Sigmoid colon (tissue), 4 donors: ENCODE data around the gene EFL1.

Experiments
- CTCF ChIP-seq, 4 experiments: fragments of 450-650 bp in 3 of 4; fragments of 200-600 bp in 1 of 4; IDR thresholded peaks; one replicate each; pipeline ENCODE4 v1.5.1; 2016 to 2019; ENCODE audit warnings: antibody characterized with exemption in 4 of 4, mild to moderate bottlenecking in 3 of 4, moderate library complexity in 2 of 4
- POLR2A ChIP-seq, 2 donors: fragments of 450-650 bp; IDR thresholded peaks; one replicate each; pipeline ENCODE4 v1.6.1; 2016; ENCODE audit warnings: antibody characterized with exemption in 2 of 2, mild to moderate bottlenecking in 2 of 2, moderate library complexity in 2 of 2
- POLR2AphosphoS5 ChIP-seq, 4 donors: sonication (generic); formaldehyde crosslinking; IDR thresholded peaks; one replicate each; pipeline ENCODE4 v1.6.1; 2017; ENCODE audit warnings: antibody characterized with exemption in 4 of 4

DNA sequence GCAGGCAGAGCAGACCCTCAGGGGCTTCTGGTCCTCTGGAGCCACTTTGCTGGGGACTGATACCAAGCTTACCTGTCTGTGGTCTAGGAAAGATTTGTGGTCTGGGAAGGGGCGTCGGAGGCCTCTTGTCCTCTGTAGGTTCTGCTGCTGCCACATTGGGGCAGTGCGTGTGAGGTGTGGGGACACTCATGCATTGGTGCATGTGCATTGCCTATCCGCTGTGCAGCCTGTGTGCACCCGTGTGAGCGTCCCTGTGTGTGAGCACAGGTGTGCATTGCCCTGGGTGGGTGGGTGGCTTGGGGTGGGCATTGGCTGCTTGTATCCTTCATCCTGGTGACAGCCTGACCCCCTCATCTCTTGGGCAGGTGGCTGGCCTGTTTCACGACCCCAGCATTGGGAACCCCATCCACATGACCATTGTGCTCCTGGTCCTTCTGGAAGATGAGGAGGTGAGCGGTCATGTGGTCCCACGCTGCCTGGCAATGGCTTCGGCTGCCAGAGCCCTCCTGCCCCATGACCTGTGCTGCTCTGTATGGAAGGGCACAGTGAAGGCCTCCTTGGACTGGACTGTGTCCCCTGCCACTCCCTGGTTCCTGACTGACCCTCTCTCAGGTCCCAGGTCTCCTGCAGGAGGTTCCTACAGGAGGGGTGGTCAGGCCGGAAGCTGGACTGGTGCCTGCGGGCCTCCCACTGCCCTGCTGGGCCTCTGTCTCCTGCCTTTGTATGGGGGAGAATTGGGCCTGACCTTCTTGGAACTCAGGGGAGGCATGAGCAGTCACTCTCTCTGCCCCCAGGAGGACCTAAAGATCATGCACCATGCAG lies 41.6 kb upstream of the EFL1 start:
- no peak for TF ChIP-seq POLR2A (IDR thresholded peaks at IDR 0.05)
- TF ChIP-seq CTCF (IDR thresholded peaks at IDR 0.05), result no peak
- no peak for TF ChIP-seq POLR2AphosphoS5 (IDR thresholded peaks at IDR 0.05)
